HG02588 (cell line): ENCODE data around the gene KLHL29.

Experiments used
- ATAC-seq: cut with Tn5 transposase; IDR thresholded peaks from one replicate; pipeline ENCODE4 v1.9.1; 2021; ENCODE audit warnings: mild to moderate bottlenecking, moderate library complexity; ENCODE audit not compliant: unreplicated experiment

Gene KLHL29

GRCh38 chr2:23507267-23508065 is 122.5 kb downstream of the KLHL29 start:
- no peak for ATAC-seq

DNA sequence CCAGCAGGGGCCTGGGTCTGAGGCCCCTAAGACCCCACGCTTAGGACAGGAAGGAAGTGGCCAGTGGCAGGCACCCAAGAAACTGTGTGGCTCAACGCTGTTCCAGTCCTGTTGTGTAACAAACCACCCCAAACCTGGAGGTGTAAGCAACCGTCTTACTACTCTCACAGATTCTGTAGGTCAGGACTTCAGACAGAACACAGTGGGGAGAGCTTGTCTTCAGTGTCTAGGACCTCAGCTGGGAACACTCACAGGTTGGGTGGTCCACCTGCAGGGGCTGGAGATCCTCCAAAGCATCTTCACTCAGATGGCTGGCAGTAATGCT is 123.0 kb downstream of the KLHL29 start:
- no peak for ATAC-seq

GRCh38 chr2:23509103-23509502 is 124.1 kb downstream of the KLHL29 start:
- ATAC-seq = no peak

DNA sequence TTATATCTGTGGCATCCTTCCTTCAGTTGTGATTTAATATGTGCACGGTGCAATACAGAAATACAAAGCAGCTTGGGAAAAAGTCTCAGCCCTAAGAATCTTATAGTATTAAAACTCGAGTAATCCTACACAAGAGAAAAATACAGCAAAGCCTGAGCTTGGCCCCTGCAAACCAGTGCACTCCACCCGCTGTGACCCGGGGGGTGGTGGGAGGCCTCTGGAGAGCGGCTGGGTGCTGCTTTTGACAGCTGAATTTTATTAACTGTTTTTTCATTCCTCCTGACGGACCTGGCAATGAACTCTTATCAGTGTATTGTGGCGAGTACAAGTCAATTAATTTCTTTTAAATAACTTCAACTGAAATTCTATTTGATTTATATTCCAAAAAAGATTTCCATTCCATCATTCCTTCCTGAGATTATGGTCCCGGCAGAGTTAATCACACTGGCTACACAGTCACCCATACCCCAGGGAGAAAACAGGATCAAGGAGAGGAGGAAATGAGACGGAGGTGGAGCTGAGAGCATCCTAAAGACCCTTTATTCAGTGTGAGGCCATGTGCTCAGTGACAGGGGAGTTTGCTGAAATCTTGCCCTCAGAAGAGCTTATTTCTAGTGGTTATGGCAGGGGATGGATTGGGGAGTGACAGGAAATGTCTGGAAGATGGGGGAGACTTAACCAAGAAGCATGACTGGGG is 124.8 kb downstream of the KLHL29 start:
- ATAC-seq = no peak

GRCh38 chr2:23510471-23510870 is 125.5 kb downstream of the KLHL29 start:
- ATAC-seq = no peak

DNA sequence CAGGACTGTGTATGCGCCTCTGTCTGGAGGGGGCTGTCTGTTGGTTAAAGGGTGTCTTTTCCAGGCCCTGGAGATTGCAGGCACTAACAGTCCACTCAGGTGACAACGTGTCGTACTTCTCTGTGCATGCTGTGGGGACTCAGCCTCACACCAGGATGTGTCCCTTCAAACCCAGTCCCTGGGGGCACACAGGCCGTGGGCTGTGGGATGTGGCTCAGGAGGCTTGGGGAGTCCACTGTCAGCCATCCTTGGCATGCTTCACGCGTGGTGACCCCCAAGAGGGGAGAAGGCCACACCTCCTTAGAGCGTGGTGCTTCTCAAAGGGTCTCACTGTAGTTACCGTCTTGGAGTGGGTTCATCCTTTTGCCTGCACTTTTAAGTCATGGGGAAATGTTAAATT is 127.8 kb downstream of the KLHL29 start:
- ATAC-seq = no peak

DNA sequence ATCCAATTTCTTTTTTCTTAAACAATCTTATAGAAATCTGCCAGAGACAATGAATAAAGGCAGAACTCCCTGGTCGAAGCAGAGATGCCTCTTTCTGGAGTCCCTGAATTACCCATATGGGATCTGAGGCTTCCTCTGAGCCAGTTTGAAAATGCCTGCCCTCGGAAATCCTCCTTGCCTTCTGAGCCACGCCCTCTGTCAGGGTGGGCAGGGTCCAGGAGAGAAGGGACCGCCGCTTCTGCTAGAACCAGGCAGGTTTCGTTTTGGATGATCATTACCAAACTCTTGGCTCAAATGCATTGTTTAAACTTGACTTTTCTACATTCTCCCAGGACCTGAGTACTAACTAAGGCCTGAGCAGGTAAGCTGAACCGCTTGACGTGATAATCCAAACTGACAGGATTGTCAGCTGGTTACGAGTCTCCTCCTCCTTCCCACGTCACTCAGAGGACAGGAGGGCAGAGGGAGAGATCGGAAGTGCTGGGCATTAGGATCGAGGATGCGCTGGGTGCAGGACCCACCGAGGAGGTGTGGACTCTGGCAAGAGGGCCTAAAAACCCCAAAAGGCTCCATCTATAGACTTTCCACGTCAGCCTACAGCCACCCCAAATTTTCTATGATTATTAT is 128.4 kb downstream of the KLHL29 start:
- ATAC-seq = no peak

DNA sequence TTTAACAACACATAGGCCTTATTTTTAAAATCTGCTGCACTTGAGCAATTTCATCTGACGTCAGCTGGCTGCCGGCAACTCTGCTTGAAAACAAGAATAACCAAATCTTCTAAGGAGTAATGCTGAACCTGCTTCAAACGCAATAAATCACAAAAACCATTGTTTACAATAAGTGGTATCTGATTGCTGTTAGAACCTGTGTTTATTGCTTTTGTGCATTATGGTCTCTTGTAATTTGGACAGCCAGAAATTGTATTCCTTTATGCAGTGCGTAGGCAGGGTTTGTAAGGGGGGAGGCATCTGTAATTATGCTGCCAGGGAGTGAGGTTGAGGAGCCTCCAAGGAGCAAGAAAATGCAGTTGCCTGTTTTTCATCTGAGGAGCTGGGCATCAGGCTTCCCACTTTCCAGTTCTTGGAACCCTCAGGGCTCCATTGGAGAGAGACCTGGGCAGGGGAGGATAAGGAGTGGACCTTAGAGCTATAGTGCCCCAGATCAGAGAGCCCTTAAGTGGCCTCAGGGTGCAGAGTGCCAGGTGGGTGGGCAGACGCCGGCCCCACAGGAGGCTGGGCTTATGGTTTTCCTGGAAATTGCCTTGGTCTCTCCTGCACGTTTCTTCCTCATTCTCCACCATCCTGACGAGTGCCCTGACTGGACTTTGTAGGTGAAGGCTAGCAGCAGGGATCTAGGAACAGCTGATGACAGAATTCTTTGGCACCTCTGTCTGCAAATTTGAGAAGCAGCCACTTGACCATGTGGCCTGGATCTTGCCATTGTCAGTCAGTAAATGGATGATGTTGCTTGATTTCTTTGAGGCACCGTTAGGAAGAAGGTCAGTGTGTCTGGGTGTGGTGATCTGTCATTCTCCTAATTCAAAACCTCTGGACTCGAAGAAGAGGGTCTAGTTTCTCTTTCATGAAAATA is 129.2 kb downstream of the KLHL29 start:
- no peak for ATAC-seq

GRCh38 chr2:23516520-23517256 is 131.7 kb downstream of the KLHL29 start:
- no peak for ATAC-seq

DNA sequence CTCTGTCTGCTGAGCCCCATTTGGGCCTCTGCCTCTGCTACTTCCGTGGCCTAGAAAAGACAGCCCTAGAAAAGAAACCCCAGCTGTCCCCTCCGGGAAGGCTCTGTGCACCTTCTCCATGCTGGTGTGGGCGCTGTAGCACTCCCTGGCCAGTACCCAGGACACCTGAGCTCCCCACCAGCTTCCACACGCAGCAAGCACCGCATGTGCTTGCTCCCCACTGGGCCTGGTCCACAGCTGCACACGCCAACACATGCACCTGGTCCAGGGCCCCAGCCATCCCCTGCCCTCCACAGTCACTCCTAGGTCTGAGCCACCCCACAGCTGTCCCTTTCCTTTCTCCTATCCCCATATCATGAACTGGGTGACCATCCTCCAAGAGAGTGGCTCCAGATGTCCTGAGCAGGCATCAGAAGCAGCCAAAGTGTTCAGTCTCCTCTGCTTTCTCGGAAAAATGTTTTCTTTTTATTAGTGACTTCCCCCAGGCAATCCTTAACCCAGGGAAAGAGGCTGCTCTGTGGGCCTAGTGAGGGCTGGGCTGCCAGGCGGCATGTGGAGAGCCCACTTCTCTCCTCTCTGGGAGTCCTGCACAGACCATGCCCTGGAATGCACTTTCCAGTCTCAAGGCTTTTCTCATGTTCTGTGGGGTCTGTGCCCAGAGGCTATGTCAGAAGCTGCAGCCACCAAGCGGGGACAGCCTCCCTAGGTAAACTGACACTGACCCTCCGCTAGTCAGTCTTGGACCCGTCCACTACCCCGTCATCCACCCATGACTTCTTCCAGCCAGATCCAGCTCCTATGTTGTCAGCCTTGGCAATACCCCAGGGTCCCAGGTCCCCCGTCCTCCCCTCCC is 133.7 kb downstream of the KLHL29 start:
- no peak for ATAC-seq

DNA sequence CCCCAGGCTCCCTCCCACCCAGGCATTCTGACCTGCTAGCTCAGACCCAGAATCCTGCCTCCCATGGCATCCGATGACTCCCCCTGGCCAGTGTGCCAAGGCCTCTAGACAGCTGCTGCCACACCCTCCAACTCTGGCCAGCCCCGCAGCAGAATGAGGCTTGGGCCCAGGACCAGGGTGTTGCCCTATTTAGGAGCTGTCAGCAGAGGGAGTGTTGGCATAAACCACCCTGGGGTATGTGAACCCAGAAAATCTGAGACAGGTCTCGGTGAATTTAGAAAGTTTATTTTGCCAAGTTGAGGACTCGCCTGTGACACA is 134.3 kb downstream of the KLHL29 start:
- no peak for ATAC-seq

- ATAC-seq = no peak
Observed at GRCh38 chr2:23520256-23520655, 135.3 kb downstream of the KLHL29 start.

- no peak for ATAC-seq
Observed at GRCh38 chr2:23521060-23521459, 136.1 kb downstream of the KLHL29 start.

- ATAC-seq = no peak
Observed at GRCh38 chr2:23522726-23523372, 137.9 kb downstream of the KLHL29 start.

DNA sequence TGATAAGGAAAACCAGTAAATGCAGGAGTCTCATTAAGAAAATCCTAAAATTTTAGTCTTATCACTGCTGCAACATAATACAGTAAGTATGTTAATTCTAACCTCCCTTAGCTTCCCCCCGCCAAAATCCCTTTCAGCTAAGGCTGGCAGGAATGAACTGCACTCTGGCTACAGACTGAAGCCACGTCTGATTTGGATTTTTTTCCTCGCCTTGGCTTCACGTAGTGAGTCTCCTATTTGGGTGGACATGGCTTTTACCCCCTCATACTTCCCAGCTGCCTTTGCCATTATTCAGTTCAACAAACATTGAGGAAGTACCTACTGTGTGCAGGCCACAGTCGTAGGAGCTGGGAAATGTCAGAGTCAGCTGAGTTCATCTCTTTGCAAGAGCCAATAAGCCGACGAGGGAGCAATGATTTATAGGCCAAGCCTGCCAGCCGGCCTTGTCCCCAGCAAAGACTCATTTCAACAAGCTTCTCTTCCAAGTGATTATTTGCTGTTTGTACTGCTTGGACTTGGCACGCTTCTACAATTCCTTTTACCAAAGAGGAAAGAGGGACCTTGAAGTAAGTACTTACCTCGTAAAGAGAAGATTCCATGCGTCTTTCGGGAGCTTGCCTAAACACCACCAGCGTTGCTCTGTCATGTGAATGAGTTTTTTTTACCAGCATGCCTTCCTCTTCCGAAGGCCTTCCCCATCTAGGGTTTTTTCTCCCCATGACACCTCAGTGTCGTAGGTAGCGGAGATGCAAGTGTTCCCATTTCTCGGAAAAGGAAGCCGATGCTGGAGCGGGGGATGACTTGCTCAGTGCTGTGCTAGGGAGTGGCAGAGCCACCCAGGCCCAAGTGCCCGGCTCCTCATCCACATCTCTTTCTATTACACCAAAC is 138.6 kb downstream of the KLHL29 start:
- no peak for ATAC-seq

DNA sequence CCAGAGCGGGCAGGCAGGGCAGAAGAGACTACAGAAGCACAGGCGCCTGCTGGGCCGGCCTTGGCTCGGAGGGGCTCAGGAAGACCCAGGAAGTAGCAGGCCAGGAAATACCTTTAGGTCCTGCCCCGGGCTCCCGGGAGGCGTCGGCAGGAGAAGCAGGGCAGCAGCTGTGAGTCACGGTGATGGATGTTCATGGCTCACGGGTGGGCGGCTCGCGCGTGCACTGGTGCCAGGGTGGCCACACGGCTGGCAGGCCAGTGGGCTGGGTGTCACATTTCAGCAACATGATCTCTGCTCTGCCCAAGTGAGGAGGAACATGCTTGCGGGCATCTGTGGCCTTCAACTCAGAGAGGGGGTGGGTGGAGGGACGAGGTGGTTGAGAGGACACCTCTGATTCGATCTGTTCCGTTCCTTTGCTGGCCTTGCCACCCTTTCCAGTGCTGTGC is 139.3 kb downstream of the KLHL29 start:
- ATAC-seq = no peak

DNA sequence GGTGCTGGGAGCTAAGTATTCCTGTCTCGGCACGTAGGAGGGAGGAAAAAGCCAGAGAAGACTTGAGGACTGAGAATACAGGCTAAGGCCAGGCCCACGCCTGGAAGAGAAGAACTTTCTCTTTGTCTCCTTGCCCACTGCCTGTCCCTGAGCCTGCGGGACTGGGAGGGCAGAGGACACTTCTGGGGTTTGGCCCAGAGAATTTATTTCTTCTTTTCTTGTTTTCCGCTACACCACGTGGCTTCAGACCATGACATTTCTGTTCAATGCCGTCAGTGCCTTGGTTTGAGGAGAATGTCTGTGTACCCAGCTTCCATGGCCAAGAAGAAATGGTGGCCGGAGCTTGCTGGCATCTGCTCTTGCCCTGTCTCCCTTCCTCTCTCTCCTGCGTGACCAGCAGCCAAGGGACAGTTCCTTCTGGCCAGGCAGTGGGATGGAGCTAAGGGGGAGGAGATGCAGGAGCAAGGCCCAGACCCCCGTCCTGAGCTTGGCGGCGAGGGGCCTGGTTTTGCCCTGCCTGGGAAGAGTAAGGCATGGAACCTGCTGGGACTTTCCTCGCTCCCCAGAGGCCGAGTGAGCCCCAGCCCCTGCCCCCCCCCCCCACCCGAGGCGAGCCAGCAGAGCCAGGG is 140.3 kb downstream of the KLHL29 start:
- no peak for ATAC-seq

DNA sequence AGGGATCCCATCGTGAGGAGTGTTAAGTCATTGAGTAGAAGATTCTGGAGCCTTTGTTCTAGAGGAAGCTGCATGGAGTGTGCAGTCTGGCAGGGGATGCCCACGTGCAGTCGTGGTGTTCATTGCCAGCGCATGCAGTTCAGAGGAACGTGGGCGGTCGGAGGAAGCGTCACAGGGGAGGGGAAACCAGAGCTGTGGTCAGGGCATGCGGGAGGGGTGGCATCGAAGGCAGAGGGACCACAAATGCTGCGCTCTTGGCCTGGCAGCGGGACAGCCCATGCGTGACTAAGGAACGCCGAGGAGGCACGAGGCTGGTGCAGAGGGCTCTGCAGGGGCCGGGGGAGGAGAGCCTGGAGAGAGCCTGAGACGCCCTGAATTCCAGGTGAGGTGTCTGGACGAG is 141.1 kb downstream of the KLHL29 start:
- ATAC-seq = no peak
